Kidney (tissue), 14 donors: ENCODE data around the gene CYB5R4. TPM values are rescaled to one million over a fixed set of nuclear protein-coding genes. Genes with fewer than 3 reads are reported as not detected.

Experiments used
- DNase-seq, 5 donors: peaks; one replicate each; pipeline ENCODE4 v3.0.0-alpha.2; 2013 to 2020
- FAIRE-seq: peaks from 2 replicates; lab custom pipeline; 2012; peaks lifted over from hg19 to GRCh38; lab: Jason Lieb, UNC
- H3K27ac ChIP-seq, 2 donors: one replicate each; pipeline ENCODE4 v1.7.0; 2013; ENCODE audit warnings: low read depth in 2 of 2, low read length in 2 of 2, inconsistent platforms in 1 of 2
- H3K27me3 ChIP-seq: one replicate; pipeline ENCODE4 v1.7.1; 2013; ENCODE audit warnings: low read length, inconsistent platforms; ENCODE audit not compliant: control insufficient read depth, insufficient read depth
- H3K36me3 ChIP-seq, 3 donors: one replicate each; pipeline versions ENCODE4 v1.7.0 to v1.7.1; 2013; ENCODE audit warnings: low read length in 3 of 3, control low read depth in 1 of 3, inconsistent platforms in 1 of 3; ENCODE audit not compliant: insufficient read depth in 3 of 3, control insufficient read depth in 2 of 3
- H3K4me1 ChIP-seq, 3 donors: one replicate each; pipeline versions ENCODE4 v1.7.0 to v1.7.1; 2013; ENCODE audit warnings: low read length in 3 of 3, inconsistent platforms in 1 of 3, low read depth in 1 of 3; ENCODE audit not compliant: control insufficient read depth in 2 of 3, insufficient read depth in 2 of 3
- H3K4me3 ChIP-seq, 3 donors: one replicate each; pipeline versions ENCODE4 v1.7.0 to v1.8.1; 2013; ENCODE audit warnings: low read length in 3 of 3, control low read depth in 1 of 3, inconsistent platforms in 1 of 3
- H3K9ac ChIP-seq, 3 donors: one replicate each; pipeline versions ENCODE4 v1.7.0 to v1.7.1; 2013; ENCODE audit warnings: low read length in 3 of 3, control low read depth in 1 of 3, inconsistent platforms in 1 of 3
- H3K9me3 ChIP-seq, 3 donors: one replicate each; pipeline versions ENCODE4 v1.7.0 to v1.7.1; 2013; ENCODE audit warnings: low read length in 3 of 3, control low read depth in 1 of 3, inconsistent platforms in 1 of 3; ENCODE audit not compliant: control insufficient read depth in 2 of 3, insufficient read depth in 1 of 3
- intact Hi-C: fragments of 100-400 bp; cut with DNase I; formaldehyde crosslinking; loops from one replicate; pipeline ENCODE4 v1.11.1; 2022
- polyA plus RNA-seq: library from polyadenylated mRNA; stranded (reverse); fragments of 350-450 nt; fragmentation: Illumina TruSeq; extraction: RNeasy Lipid Tissue Mini Kit (QIAGEN cat#74804); gene quantifications from one replicate; pipeline ENCODE4 v1.2.3, GENCODE V29; 2014; ENCODE audit warnings: low read depth, low replicate concordance; ENCODE audit not compliant: insufficient read depth
- total RNA-seq: library from RNA; stranded (reverse); fragmentation: NEBNext Ultra II Directional; extraction: Animal tissue kit (Norgen Biotek cat#: 25700); gene quantifications from one replicate; pipeline ENCODE4 v1.2.1, GENCODE V29; 2021
- TF ChIP-seq, protein P1 (sequence below): IDR thresholded peaks from 3 replicates; pipeline ENCODE4 v1.5.1; 2012; ENCODE audit warnings: mild to moderate bottlenecking, moderate library complexity, borderline replicate concordance; ENCODE audit not compliant: insufficient read depth; ENCODE audit errors: extremely low read depth
- donor health status: control.
- donor health status: control.
- donor health status: control.
- donor health status: control.
- donor health status: control.
- donor health status: DM: yes; HTN: yes; CAD: no.
- donor health status: Normal renal cell carcinoma (clear cell type).

The CYB5R4 gene
- total and polyA plus RNA-seq, 2 donors from 2014 or later = 8.0 to 18.7 TPM

DNA sequence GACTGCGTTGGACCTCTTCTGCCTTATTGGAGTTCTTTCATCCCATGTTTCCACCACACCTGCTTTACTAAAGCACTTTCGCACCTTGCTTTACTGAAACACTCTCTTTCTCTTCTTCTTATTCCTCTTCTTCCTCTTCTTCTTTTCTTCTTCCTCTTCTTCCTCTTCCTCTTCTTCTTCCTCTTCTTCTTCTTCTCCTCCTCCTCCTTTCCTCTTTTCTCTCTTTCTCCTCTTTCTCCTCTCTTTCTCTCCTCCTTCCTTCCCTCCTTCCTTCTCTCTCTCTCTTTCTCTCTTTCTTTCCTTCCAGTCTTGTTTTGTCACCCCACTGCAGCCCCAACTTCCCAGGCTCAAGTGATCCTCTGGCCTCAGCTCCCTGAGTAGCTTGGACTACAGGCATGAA, 10.4 kb upstream of the CYB5R4 start:
- H3K27ac ChIP-seq = no peak overlapping the region
- H3K4me1 ChIP-seq = peaks cover 0 to 9% (median 0%) of the 10 kb centered on the region in 3 donors
- intact Hi-C loops = no loop called here
- no peaks in the 10 kb centered on the region for H3K9me3 ChIP-seq
- no peak overlapping the region for H3K9ac ChIP-seq
- no peaks in the 10 kb centered on the region for H3K36me3 ChIP-seq
- DNase-seq (no peak), FAIRE-seq (no peak)
- H3K4me3 ChIP-seq = no peak overlapping the region
- TF ChIP-seq, protein P1, sequence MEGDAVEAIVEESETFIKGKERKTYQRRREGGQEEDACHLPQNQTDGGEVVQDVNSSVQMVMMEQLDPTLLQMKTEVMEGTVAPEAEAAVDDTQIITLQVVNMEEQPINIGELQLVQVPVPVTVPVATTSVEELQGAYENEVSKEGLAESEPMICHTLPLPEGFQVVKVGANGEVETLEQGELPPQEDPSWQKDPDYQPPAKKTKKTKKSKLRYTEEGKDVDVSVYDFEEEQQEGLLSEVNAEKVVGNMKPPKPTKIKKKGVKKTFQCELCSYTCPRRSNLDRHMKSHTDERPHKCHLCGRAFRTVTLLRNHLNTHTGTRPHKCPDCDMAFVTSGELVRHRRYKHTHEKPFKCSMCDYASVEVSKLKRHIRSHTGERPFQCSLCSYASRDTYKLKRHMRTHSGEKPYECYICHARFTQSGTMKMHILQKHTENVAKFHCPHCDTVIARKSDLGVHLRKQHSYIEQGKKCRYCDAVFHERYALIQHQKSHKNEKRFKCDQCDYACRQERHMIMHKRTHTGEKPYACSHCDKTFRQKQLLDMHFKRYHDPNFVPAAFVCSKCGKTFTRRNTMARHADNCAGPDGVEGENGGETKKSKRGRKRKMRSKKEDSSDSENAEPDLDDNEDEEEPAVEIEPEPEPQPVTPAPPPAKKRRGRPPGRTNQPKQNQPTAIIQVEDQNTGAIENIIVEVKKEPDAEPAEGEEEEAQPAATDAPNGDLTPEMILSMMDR = no peak
- peaks cover 20% of the 10 kb centered on the region for H3K27me3 ChIP-seq

DNA sequence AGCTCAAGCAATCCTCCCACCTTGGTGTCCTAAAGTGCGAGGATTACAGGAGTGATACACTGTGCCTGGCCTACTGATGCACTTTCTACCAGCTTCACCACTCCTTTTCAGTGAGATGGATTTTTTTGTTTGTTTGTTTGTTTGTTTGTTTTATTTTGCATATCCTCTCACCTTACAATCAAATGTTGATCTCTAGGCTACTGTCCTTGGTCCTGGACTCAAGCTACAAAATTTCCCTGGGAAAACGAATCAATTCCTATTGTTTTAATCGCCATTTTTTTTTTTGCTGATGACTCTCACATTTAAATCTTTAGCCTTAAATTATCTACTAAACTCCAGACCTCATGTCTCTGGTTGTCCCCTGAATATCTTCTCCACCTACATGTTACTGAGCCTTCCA, 9.9 kb upstream of the CYB5R4 start:
- Histone ChIP-seq H3K4me3 (no peak overlapping the region), H3K36me3 (no peaks in the 10 kb centered on the region), H3K9me3 (no peaks in the 10 kb centered on the region), H3K27ac (no peak overlapping the region), H3K4me1 (peaks cover 0 to 9% (median 0%) of the 10 kb centered on the region in 3 donors), H3K27me3 (peaks cover 22% of the 10 kb centered on the region), H3K9ac (no peak overlapping the region)
- TF ChIP-seq, protein P1 = no peak
- DNase-seq (no peak), FAIRE-seq (no peak)
- intact Hi-C loops = no loop called here

DNA sequence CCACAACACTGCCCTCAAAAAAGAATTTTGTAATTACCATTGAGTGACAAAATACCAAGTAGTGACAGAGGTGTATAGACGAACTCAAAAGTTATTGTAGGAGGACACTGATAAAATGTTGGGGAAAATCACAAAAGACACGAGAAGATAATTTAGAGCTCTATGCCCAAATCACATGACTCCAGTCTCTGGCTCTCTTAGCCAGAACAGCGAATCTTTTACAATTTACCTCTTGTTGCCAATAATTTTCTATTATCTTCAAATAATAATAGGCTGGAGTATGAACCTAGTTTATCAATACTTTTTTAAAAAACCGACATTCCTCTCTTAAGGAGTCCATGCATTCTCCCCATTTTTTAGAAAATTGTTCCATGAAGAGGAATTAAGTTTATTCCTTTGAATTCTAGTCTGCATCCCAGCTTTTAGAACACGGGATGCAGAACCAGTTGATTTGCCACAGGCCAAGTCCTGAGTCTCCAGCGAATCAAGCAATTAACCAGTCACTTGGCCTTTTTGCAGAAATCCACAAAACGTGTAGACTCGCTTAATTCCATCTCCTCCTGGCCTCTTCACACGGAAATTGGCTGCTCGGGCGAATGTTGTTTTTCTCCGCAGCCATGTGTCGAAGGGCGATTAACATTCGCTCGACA, 6.8 kb upstream of the CYB5R4 start:
- H3K9me3 ChIP-seq = no peaks in the 10 kb centered on the region
- intact Hi-C loops = no loop called here
- peaks cover 0 to 9% (median 0%) of the 10 kb centered on the region in 3 donors for H3K4me1 ChIP-seq
- H3K27ac ChIP-seq = no peak overlapping the region
- no peaks in the 10 kb centered on the region for H3K36me3 ChIP-seq
- FAIRE-seq = no peak
- no peak for DNase-seq
- no peak overlapping the region for H3K9ac ChIP-seq
- peak overlapping the region in 2 of 3 donors; percentile 50 to 52 for H3K4me3 ChIP-seq
- peaks cover 28% of the 10 kb centered on the region for H3K27me3 ChIP-seq
- TF ChIP-seq, protein P1 = no peak
